ENCODE results near the gene CDC5L.

DNA sequence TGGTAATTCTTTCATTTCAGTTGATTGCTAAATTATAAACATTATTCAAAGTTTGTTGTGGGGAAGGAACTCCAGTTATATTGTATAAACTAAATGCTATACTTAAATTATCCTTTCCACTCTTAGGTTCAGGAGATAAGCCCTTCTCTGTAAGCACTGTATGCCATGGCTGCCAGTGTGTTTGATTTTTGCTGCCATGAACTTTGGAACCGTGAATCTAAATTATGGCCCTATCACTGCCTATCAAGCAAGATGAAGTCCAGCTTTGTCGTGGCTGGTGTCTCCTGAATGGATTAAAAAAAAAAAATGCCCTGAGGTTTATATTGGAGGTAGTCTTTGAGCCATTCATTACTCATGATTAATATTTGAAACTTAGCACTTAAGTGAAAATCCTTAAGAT lies 44.7 kb downstream of the CDC5L start:
- TF ChIP-seq TAF1 (IDR thresholded peaks at IDR 0.05; ENCODE audit: low read depth, low read length) (no peak), POLR2A (IDR thresholded peaks at IDR 0.05; ENCODE audit: low read depth, low read length) (no peak)
